ENCODE data around the gene MANEAL.

Gene MANEAL, protein sequence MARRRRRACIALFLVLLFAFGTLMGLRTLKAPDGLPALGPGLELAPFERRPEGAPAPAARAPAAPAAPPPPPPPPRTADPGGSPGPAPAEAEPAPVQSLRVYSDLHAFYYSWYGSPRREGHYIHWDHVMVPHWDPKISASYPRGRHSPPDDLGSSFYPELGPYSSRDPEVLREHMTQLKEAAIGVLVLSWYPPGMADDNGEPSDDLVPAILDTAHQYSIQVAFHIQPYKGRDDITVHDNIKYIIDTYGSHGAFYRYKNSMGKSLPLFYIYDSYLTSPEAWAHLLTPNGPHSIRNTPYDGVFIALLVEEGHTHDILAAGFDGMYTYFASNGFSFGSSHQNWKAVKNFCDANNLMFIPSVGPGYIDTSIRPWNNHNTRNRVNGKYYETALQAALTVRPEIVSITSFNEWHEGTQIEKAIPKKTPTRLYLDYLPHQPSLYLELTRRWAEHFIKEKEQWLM

DNA sequence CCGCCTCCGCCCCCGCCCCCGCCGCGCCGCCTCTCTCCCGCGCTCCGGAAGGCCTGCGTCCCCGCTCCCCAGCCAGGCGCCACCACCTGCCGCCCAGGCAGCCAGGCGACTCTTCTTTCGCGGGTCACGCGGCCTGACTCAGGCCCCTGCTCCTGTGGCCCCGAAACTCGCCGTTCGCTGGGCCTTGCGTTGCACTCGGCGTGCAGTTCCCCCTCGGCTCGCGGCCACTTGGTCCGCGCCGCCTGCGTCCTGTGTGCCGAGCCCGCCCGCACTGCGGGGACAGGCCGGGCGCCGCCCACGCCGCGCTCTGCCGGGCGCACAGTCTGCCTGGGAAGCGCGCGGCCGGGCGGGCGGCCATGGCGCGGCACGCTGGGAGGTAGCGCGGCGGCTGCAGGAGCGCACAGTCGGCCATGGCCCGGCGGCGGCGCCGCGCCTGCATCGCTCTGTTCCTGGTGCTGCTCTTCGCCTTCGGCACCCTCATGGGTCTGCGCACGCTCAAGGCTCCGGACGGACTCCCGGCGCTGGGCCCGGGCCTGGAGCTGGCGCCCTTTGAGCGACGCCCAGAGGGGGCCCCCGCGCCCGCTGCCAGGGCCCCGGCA lies at the start of gene MANEAL:
TSS of gene MANEAL (plus strand) at position 75 of the 599 bp plus-strand sequence. CDS start at position 411, 336 bp downstream.
- H3K4me3 ChIP-seq (ENCODE audit: control insufficient read depth, low read depth, low read length) = peak within 1 kb of the TSS; percentile 48
- DNase-seq (ENCODE audit: low read depth) = no peak
- TF ChIP-seq, protein P1, sequence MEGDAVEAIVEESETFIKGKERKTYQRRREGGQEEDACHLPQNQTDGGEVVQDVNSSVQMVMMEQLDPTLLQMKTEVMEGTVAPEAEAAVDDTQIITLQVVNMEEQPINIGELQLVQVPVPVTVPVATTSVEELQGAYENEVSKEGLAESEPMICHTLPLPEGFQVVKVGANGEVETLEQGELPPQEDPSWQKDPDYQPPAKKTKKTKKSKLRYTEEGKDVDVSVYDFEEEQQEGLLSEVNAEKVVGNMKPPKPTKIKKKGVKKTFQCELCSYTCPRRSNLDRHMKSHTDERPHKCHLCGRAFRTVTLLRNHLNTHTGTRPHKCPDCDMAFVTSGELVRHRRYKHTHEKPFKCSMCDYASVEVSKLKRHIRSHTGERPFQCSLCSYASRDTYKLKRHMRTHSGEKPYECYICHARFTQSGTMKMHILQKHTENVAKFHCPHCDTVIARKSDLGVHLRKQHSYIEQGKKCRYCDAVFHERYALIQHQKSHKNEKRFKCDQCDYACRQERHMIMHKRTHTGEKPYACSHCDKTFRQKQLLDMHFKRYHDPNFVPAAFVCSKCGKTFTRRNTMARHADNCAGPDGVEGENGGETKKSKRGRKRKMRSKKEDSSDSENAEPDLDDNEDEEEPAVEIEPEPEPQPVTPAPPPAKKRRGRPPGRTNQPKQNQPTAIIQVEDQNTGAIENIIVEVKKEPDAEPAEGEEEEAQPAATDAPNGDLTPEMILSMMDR (IDR thresholded peaks at IDR 0.05; ENCODE audit: control insufficient read depth, insufficient read depth, low read depth, low read length, missing control alignments) = no peak

DNA sequence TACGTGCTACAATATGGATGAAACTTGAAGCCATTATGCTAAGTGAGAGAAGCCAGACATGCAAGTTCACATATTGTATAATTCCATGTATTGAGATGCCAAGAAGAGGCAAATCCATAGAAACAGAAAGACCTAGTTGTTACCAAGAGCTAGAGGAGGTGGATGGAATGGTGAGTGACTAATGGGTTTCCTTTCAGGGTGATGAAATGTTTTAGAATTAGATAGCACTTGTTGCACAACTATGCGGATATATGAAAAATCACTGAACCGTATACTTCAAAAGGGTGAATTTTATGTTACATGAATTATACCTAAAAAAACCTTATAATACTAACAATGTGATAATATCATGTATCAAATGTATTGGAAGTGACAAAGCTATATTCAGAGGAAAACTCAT lies 46.8 kb upstream of the MANEAL start:
- DNase-seq (ENCODE audit: low read depth) = no peak
- no peak overlapping the region for H3K4me3 ChIP-seq (ENCODE audit: control insufficient read depth, low read depth, low read length)
- TF ChIP-seq, protein P1 (IDR thresholded peaks at IDR 0.05; ENCODE audit: control insufficient read depth, insufficient read depth, low read depth, low read length, missing control alignments) = no peak

DNA sequence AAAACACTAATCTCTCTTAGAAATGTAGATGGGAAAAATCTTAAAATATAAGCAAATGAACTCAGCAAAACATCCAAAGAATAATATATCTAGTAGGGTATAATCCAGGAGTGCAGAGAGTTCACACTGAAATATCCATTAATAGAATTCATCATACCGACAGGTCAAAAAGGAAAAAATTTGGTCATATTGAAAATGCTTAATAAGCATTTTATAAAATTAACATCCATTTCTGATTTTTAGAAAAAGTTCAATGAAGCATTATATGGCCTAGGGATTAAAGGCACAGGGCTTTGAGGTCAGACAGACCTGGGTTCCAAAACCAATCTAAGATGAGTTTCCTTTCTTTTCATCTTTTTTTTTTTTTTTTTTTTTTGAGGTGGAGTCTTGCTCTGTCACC lies 45.1 kb upstream of the MANEAL start:
- TF ChIP-seq, protein P1 (IDR thresholded peaks at IDR 0.05; ENCODE audit: control insufficient read depth, insufficient read depth, low read depth, low read length, missing control alignments) = no peak
- no peak overlapping the region for H3K4me3 ChIP-seq (ENCODE audit: control insufficient read depth, low read depth, low read length)
- no peak for DNase-seq (ENCODE audit: low read depth)

DNA sequence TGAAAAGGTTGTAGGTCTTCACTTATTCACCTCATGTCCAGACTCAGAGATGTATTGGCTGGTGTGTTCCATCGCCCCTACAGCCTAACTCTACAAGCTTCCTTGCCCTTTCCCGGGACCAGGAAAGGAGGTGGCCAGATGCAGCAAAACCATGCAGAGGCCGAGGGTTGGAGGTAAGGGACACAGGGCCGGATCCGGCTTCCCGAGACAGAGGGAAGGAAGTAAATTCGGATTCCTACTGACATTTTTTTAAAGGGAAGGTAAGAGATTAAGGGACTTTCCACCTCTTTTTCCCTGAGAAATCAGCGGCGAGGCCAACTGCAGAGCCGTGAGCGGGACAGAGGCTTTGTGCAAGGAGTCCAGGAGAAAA lies 41.4 kb upstream of the MANEAL start:
- H3K4me3 ChIP-seq (ENCODE audit: control insufficient read depth, low read depth, low read length) = no peak overlapping the region
- no peak for DNase-seq (ENCODE audit: low read depth)
- TF ChIP-seq, protein P1 (IDR thresholded peaks at IDR 0.05; ENCODE audit: control insufficient read depth, insufficient read depth, low read depth, low read length, missing control alignments) = no peak

DNA sequence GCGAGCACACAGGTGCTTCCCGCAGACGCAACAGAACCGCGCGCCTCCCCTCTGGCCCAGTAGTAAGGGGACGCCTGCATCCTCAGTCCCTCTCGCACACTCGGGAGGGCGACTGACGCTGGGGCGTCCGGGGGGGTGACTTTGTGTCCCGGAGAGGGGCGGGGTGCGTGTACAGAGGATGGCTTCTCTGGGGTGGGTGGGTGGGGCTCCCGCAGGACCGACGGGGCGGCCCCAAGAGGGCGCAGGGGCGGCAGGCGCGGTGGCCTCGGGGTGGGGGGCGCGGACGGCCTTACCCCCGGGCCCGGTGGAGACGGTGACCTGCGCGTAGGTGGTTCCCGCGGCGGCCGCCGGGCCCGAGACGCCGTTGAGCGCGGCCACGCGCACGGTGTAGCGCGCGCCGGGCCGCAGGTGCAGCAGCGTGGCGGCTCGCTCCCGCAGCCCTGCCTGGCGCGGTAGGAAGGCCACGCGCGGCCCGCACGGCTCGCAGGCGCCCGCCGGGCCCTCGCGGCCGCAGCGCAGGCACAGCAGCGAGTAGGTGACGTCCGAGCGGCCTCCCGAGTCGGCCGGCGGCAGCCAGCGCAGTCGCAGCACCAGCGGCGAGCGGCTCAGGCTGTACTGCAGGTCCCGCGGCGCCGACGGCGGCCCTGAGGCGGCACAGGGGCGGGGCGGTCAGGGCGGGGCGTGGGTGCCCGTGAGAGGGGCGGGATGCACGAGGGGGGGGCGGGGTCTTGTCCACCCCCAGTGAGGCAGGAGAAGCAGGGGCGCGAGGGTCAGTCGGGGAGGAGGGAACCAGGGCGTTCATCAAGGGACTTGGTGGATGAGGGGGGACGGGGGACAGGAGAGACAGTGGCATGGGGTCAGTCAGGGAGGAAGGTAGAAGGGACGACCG lies 40.8 kb upstream of the MANEAL start:
- no peak overlapping the region for H3K4me3 ChIP-seq (ENCODE audit: control insufficient read depth, low read depth, low read length)
- DNase-seq (ENCODE audit: low read depth) = no peak
- TF ChIP-seq, protein P1 (IDR thresholded peaks at IDR 0.05; ENCODE audit: control insufficient read depth, insufficient read depth, low read depth, low read length, missing control alignments) = no peak

Measured in AG09309 (cell line).